Suprapubic skin (tissue), 4 donors: ENCODE measurements around the gene NPIPB8. TPM values are rescaled to one million over a fixed set of nuclear protein-coding genes. Genes with fewer than 3 reads are reported as not detected.
"Not testable (repeated sequence)": the region's sequence is repeated elsewhere in the genome, so short reads cannot be mapped to it uniquely, and the experiment has no call there.

Source experiments
- DNase-seq, 2 donors: peaks; one replicate each; pipeline ENCODE4 v3.0.0-alpha.2; 2019; ENCODE audit warnings: low spot score in 2 of 2
- H3K27ac ChIP-seq: fragments of 200-600 bp; sonication (generic); one replicate; pipeline ENCODE4 v1.5.1; 2019
- H3K27me3 ChIP-seq: fragments of 200-600 bp; sonication (generic); one replicate; pipeline ENCODE4 v1.5.1; 2019
- H3K36me3 ChIP-seq: fragments of 200-600 bp; sonication (generic); one replicate; pipeline ENCODE4 v1.5.1; 2019
- H3K4me1 ChIP-seq: fragments of 200-600 bp; sonication (generic); one replicate; pipeline ENCODE4 v1.5.1; 2019
- H3K4me3 ChIP-seq: fragments of 200-600 bp; sonication (generic); one replicate; pipeline ENCODE4 v1.5.1; 2019; ENCODE audit warnings: mild to moderate bottlenecking
- H3K9me3 ChIP-seq: fragments of 200-600 bp; sonication (generic); one replicate; pipeline ENCODE4 v1.5.1; 2019
- WGBS: methylation state at CpG from one replicate; pipeline ENCODE4 v1.1.5; 2018; 5-methylcytosine and 5-hydroxymethylcytosine counted together
- total RNA-seq, 4 donors: library from RNA; depleted of rRNA; stranded (reverse); fragments of >200 nt; gene quantifications; one replicate each; pipeline ENCODE4 v1.1.0, GENCODE V29; 2016

The NPIPB8 gene
- total RNA-seq, 4 donors from 2014 or later = 1.0 to 4.9 TPM; not detected in 2

- no CpG with 5 or more reads among the region's 5 CpGs for WGBS
- H3K36me3 ChIP-seq, DNase-seq, H3K9me3 ChIP-seq, H3K4me3 ChIP-seq, H3K27ac ChIP-seq, H3K4me1 ChIP-seq, H3K27me3 ChIP-seq: not testable (repeated sequence)
These were observed 494 bp downstream of the NPIPB8 start for GRCh38 chr16:28638359-28638758.

DNA sequence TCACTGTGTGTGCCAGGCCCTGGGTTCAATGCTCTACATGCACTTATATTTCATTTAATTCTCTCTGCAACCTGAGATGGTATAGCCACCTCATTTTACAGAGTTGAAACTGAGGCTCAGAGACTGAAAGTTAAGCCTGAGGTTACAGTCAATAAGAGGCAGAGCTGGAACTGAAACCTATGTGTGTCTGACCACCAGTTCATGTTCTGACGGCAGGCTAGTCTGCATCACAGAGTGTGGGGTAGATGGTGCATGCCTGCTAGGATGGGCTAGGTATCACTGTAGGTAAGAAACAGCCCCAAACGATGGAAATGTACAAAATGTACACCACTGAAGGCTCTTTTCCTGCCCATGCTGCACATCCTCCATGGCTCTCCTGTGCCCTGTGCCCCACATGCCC, 2.1 kb downstream of the NPIPB8 start:
- H3K27ac ChIP-seq, H3K4me3 ChIP-seq, H3K27me3 ChIP-seq, H3K36me3 ChIP-seq, DNase-seq, H3K9me3 ChIP-seq, H3K4me1 ChIP-seq: not testable (repeated sequence)
- 81% methylated on average over 2 of the region's 2 CpGs for WGBS

DNA sequence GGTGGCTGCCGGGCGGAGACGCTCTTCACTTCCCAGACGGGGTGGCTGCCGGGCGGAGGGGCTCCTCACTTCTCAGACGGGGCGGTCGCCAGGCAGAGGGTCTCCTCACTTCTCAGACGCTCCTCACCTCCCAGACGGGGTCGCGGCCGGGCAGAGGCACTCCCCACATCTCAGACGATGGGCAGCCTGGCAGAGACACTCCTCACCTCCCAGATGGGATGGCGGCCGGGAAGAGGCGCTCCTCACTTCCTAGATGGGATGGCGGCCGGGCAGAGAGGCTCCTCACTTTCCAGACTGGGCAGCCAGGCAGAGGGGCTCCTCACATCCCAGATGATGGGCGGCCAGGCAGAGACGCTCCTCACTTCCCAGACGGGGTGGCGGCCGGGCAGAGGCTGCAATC, 28.4 kb downstream of the NPIPB8 start:
- H3K27me3 ChIP-seq, H3K9me3 ChIP-seq, H3K4me3 ChIP-seq, H3K4me1 ChIP-seq, H3K27ac ChIP-seq, H3K36me3 ChIP-seq: not testable (repeated sequence)
- WGBS = no CpG with 5 or more reads among the region's 25 CpGs
- DNase-seq = peak in 1 of 2 donors; percentile 24

DNA sequence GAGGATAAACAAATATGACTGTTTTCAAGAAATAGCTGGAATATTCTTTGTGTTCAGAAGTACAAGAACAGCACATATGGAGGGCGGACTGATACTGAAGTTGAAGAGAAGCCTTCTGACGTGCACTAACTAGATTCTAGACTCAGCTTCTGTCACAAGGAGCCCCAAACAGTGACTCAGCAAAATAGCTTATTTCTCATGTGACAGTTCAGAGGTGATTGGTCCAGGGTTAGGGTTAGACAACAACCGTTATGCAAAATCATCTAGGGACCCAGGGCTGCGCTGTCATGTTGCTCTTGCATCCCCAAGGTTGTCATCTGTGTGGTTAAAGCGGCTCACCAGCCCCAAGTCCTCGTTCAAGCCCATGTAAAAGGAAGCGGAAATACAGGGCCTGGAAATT, 29.6 kb downstream of the NPIPB8 start:
- not testable (repeated sequence) for H3K4me3 ChIP-seq, H3K27me3 ChIP-seq, H3K9me3 ChIP-seq, H3K4me1 ChIP-seq, H3K36me3 ChIP-seq, H3K27ac ChIP-seq, DNase-seq
- no CpG with 5 or more reads among the region's 7 CpGs for WGBS

GRCh38 chr16:28668199-28668598, 30.3 kb downstream of the NPIPB8 start:
- DNase-seq, H3K4me3 ChIP-seq, H3K9me3 ChIP-seq, H3K36me3 ChIP-seq, H3K27ac ChIP-seq, H3K4me1 ChIP-seq, H3K27me3 ChIP-seq: not testable (repeated sequence)
- WGBS = no CpG with 5 or more reads among the region's 4 CpGs

DNA sequence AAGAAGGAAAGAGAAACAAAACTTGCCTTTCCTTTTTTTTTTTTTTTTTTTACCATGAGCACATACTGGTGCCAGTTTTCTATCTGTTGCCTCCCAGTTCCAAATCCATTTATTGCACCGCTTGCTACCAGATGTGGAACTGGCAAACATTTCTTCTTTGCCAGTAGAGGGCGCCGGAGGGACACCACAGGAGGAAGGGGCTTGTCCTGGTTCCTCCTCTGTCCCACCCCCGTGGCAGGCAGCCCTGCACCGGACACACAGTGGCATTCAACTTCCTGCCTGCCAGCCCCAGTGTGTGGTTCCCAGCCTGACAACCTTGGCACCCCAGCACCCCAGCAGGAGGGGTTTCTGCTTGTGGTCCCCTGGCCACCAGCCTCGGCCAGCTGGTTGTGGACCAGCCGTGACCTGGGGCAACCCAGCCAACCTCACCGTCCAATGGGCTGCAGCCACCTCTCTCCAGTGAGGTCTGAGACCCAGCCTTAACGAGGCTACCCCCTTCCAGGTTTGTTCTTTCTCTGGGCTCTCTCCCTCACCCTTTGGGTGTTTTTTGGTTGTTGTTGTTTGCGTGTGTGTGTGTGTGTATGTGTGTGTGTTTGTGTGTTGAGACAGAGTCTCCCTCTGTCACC, 50.6 kb downstream of the NPIPB8 start:
- not testable (repeated sequence) for H3K9me3 ChIP-seq, DNase-seq, H3K4me1 ChIP-seq, H3K27ac ChIP-seq, H3K27me3 ChIP-seq, H3K4me3 ChIP-seq, H3K36me3 ChIP-seq
- WGBS = no CpG with 5 or more reads among the region's 10 CpGs

- DNase-seq, H3K27me3 ChIP-seq, H3K36me3 ChIP-seq, H3K4me1 ChIP-seq, H3K4me3 ChIP-seq, H3K9me3 ChIP-seq, H3K27ac ChIP-seq: not testable (repeated sequence)
- no CpG with 5 or more reads among the region's 13 CpGs for WGBS
These were observed 51.6 kb downstream of the NPIPB8 start for GRCh38 chr16:28689425-28689824.

GRCh38 chr16:28691722-28692121, 53.9 kb downstream of the NPIPB8 start:
- not testable (repeated sequence) for H3K36me3 ChIP-seq, H3K27ac ChIP-seq, H3K4me3 ChIP-seq, H3K9me3 ChIP-seq, DNase-seq, H3K4me1 ChIP-seq, H3K27me3 ChIP-seq
- WGBS = 83% methylated on average over 1 of the region's 4 CpGs

DNA sequence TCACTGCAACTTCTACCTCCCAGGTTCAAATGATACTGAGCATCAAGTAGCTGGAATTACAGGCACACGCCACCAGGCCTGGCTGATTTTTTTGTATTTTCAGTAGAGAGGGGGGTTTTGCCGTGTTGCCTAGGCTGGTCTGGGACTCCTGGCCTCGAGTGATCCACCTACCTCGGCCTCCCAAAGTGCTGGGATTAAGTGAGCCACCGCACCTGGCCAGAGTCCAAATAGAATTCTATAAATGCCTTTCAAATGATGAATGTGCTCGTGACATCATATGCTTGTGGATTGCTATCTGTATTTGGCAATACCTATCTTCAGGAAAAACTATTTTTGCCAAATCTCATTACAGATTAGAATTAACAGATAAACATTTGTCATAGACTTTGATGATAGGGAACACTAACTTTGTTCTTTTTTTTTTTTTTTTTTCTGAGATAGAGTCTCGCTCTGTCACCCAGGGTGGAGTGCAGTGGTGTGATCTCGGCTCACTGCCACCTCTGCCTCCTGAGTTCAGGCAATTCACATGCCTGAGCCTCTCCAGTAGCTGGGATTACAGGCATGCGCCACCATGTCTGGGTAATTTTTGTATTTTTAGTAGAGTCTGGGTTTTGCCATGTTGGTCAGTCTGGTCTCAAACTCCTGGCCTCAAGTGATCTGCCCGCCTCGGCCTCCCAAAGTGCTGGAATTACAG, 55.5 kb downstream of the NPIPB8 start:
- no CpG with 5 or more reads among the region's 11 CpGs for WGBS
- not testable (repeated sequence) for H3K4me1 ChIP-seq, H3K9me3 ChIP-seq, H3K27me3 ChIP-seq, H3K27ac ChIP-seq, DNase-seq, H3K36me3 ChIP-seq, H3K4me3 ChIP-seq

- DNase-seq, H3K27ac ChIP-seq, H3K9me3 ChIP-seq, H3K4me3 ChIP-seq, H3K4me1 ChIP-seq, H3K27me3 ChIP-seq, H3K36me3 ChIP-seq: not testable (repeated sequence)
- no CpG with 5 or more reads among the region's 9 CpGs for WGBS
These were observed 61.9 kb downstream of the NPIPB8 start for GRCh38 chr16:28699792-28700191.

DNA sequence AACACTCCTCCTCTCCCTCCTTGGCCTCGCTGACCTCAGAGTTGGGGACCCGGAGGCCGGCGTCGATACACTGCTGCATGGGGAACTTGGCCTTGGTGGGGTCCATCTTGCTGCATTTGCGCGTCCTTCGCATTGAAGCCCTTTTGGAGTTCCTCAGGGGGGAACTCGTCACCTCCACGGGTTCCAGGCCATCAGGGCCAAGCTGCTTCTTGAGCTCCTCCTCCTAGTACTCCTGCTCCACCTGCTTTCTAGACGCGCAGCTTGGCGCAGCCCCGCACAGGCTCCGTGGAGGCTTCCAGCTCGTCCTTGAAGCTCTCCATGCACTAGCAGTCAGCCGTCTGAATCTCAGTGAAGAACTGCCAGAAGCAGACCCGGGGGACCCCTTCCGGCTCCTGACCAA, 62.5 kb downstream of the NPIPB8 start:
- not testable (repeated sequence) for DNase-seq, H3K9me3 ChIP-seq
- WGBS = no CpG with 5 or more reads among the region's 19 CpGs

GRCh38 chr16:28701384-28701783, 63.5 kb downstream of the NPIPB8 start:
- no CpG with 5 or more reads among the region's 8 CpGs for WGBS
- H3K27ac ChIP-seq, H3K4me1 ChIP-seq, H3K36me3 ChIP-seq, DNase-seq, H3K9me3 ChIP-seq, H3K4me3 ChIP-seq, H3K27me3 ChIP-seq: not testable (repeated sequence)

More for the DNA sequence above, 62.5 kb downstream of the NPIPB8 start:
- not testable (repeated sequence) for H3K36me3 ChIP-seq, H3K4me1 ChIP-seq, H3K4me3 ChIP-seq, H3K27me3 ChIP-seq, H3K27ac ChIP-seq

DNA sequence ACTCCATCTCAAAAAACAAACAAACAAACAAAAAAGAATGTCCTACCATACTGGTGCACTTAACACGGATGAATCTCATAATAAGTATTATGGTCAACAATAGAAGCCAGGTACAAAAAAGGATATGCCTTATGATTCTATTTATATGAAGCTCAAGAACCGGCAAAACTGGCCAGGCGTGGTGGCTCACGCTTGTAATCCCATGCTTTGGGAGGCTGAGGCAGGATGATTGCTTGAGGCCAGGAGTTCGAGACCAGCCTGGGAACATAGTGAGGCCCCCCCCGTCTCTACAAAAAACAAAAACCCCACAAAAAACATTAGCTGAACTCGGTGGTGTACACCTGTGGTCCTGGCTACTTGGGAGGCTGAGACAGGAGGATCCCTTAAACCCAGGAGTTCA, 66.4 kb downstream of the NPIPB8 start:
- H3K9me3 ChIP-seq, H3K27me3 ChIP-seq, DNase-seq, H3K4me1 ChIP-seq, H3K36me3 ChIP-seq, H3K27ac ChIP-seq, H3K4me3 ChIP-seq: not testable (repeated sequence)
- no CpG with 5 or more reads among the region's 7 CpGs for WGBS
